GM12872 (cell line): Measurements from ENCODE around the gene UST.

Experiments
- TF ChIP-seq, protein P1 (sequence below): IDR thresholded peaks from 3 replicates; pipeline ENCODE4 v1.5.1; 2011; ENCODE audit warnings: low read depth, mild to moderate bottlenecking, low read length, moderate library complexity; ENCODE audit not compliant: insufficient read depth

The UST gene

DNA sequence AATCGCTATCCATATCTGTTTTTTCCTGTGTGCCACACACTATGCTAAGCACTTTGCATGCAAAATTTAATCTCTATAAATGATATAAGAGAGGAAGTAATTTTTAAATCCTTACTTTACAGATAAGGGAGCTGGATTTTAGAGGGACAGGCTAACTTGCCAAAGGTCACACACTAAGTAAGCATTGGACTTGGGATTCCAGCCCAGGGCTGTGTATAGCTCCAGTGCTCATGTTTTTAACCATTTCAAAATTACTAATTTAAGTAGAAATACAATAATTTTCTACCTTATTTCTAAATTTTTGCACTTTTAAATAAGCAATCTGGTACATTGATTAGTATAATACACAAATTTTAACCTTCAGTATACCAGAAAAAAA, 144.6 kb downstream of the UST start:
- TF ChIP-seq, protein P1, sequence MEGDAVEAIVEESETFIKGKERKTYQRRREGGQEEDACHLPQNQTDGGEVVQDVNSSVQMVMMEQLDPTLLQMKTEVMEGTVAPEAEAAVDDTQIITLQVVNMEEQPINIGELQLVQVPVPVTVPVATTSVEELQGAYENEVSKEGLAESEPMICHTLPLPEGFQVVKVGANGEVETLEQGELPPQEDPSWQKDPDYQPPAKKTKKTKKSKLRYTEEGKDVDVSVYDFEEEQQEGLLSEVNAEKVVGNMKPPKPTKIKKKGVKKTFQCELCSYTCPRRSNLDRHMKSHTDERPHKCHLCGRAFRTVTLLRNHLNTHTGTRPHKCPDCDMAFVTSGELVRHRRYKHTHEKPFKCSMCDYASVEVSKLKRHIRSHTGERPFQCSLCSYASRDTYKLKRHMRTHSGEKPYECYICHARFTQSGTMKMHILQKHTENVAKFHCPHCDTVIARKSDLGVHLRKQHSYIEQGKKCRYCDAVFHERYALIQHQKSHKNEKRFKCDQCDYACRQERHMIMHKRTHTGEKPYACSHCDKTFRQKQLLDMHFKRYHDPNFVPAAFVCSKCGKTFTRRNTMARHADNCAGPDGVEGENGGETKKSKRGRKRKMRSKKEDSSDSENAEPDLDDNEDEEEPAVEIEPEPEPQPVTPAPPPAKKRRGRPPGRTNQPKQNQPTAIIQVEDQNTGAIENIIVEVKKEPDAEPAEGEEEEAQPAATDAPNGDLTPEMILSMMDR = no peak

DNA sequence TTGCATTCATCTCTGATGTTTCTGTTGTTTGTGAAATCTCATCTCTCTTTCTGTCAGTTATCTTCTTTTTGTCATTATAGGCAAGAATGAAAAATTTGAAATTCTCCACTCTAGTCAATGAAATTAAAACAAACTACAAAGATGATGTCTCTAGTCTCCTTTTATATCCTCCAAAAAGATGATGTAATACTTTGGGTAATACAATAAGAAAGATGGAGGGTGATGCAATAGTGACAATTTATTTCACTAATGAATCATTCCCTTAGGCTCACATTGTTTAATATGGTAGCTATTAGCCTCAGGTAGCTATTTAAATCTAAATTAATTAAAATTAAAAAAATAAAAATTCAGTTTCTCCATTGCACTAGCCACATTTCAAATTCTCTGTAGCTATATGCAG, 145.4 kb downstream of the UST start:
- TF ChIP-seq, protein P1 = no peak

DNA sequence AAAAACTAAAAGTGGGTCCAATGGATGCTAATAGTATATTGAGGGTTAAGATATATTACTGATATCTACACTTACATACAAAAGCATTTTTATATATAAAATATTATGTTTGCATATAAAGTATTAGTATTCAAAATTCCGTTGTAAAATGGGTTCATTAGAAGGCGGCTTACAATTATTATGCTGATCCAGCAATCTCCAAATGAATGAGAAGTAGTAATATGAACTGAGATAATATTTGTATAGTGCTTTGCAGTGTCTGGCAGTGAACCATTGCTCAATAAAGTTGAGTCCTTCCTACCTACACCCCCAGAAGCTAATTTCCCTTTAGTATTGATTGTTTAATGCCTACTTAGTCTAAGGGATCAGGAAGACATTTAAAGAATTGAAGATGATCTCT, 146.2 kb downstream of the UST start:
- TF ChIP-seq, protein P1 = no peak

DNA sequence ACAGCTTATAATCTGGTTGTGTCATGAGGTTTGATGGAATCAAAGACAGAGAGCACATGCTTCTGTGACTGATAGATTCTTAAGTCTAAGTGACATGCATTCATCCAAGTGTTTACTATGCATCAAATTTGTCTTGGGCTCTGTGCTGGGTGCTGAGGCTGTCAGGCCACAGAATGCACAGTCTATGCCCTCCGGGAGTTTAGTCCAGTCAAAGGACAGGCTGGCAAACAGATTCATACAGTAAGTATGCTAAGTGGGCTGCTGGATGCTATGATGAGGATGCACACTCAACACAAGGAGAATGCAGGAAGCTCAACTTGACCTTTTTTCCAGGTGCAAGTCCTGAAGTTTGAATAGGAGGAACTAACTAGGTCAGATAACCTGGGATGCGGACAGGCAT, 146.7 kb downstream of the UST start:
- TF ChIP-seq, protein P1 = no peak

DNA sequence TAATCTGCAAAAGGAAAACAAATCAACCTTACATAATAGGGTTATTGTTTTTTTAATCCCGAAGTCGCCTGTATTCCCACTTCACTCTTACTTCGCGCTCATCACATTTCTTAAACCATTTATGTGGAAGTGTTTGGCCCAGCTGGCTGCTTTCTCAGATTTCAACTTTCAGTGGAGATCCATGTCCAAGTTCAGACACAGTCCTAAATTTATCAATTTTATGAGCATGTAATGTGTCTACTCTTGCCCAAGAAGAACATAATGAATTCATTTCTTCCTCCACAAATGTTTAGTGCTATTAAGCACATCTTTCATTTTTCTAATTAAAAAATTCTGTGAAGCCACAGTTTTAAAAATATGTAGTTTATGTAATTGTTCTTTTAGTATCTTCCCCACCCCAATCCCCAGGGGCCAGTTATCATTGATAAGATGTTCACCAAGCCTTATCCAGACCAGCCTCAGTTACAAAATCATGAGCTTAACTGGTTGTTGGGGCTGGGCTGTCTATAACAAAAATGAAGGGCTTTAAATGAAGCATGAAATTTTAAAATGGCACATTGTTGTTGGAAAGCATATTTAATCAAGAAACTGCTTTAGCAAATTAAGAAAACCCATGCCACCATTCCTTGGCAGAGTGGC, 151.7 kb downstream of the UST start:
- TF ChIP-seq, protein P1 = no peak

DNA sequence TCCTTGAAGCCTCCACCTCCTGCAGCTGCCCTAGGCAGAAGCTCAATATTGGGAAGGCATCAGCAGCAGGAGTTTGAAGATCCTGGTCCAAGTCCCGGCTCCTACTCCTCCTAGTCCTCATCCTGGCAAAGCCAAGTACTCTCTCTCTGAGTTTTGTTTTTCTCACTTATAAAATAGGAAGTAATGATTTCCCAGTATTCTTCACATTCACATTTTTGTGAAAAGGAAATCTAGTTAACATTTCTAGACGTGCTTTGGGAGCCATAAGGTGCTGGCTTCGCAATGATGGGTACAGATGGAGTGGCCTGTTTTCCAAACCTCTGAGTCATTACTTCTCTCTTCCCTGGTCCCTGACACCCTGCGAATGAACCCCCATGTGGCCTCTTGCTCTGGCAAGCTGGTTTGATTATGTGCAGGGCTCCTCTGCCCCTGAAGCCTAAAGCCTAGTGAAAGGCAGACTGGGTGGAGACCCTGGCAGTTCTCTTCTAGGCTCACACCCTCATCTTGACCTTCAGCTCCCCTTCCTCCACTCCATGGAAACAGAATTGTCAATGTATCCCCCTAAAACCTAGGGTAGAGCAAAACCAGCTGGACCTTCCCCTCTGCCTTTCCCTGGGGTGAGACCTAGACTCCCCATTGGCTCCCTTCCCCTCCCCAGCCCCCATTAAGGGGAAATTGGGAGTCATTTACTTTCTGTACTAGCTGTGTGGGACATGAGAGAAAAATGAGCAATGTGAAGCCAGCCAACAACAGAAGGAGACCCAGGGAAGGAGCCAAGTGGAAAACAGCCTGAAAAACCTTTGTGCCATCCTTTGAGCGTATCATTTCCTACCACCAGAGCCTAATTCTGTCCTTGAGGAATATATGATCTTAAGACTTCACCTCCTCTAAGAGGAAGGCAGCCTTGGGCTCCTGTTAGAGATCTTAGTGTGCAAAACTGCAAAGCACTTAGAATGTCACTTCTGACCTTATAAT, 158.4 kb downstream of the UST start:
- TF ChIP-seq, protein P1 = no peak

DNA sequence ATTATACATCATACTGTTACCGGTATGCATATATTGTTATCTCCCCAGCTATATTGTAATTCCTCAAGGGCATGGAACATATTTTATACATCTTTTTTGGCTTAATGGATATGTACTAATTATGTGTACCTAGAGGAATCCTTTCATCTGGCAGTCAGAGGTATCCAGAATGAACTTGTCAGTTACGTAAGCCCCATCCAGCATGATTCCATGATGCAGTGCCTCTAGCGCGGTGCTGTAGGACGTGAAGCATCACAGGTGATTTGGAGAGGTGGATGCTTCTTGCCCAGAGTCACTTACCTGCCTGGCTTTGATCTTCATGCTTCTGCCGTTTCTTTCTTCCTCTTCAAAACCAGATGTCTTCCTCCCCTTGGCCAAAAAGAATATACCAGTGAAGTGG, 159.1 kb downstream of the UST start:
- TF ChIP-seq, protein P1 = no peak
